ENCODE measurements around the gene CIITA.

The CIITA gene

DNA sequence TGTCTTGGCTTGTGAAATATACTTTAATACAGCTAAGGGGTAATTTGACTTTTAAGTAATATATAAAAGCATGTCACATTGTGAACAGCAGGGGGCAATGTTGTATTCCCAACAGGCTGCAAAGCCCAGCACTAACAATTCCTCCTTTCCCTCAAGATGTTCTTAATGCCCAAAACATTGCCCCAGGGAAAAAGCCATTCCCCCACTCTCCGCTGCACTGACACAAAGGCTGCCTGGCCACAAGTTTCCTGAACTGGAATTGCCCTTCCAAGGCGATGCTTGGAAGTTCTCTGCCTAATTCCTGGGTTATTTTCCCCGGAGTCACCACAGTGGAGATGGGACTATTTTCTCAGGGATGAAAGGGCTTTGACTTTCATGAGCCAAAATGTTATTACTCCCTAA, 94.6 kb downstream of the CIITA start:
- no peaks in the 10 kb centered on the region for H3K27me3 ChIP-seq (ENCODE audit: control insufficient read depth, low read length)
- H3K4me2 ChIP-seq (ENCODE audit: low read length), result no peak overlapping the region
- no peaks in the 10 kb centered on the region for H3K9me3 ChIP-seq (ENCODE audit: control insufficient read depth, insufficient read depth, low read length)
- TF ChIP-seq CTCF (IDR thresholded peaks at IDR 0.05; ENCODE audit: low read depth, low read length, poor library complexity, severe bottlenecking), result peak; percentile 81
- TF ChIP-seq EZH2phosphoT487 (IDR thresholded peaks at IDR 0.05; ENCODE audit: borderline replicate concordance, low read length), result no peak
- no peaks in the 10 kb centered on the region for H3K79me2 ChIP-seq (ENCODE audit: control insufficient read depth, low read length)
- no peaks in the 10 kb centered on the region for H3K4me1 ChIP-seq (ENCODE audit: control insufficient read depth, low read length)
- no peaks in the 10 kb centered on the region for H3K9me2 ChIP-seq (replicated peaks; ENCODE audit: control insufficient read depth, low read length)
- no peak overlapping the region for H3K27ac ChIP-seq (ENCODE audit: low read depth, low read length)
- H3K4me3 ChIP-seq (ENCODE audit: low read length), result no peak overlapping the region
- no peaks in the 10 kb centered on the region; the same call in 1 of the 2 replicates for H4K20me1 ChIP-seq (ENCODE audit: control insufficient read depth, insufficient read depth, low read depth, low read length)
- no peaks in the 10 kb centered on the region for H3F3A ChIP-seq (ENCODE audit: control insufficient read depth, insufficient read depth)
- H3K36me3 ChIP-seq (ENCODE audit: control insufficient read depth, low read length), result peaks cover 63% of the 10 kb centered on the region

DNA sequence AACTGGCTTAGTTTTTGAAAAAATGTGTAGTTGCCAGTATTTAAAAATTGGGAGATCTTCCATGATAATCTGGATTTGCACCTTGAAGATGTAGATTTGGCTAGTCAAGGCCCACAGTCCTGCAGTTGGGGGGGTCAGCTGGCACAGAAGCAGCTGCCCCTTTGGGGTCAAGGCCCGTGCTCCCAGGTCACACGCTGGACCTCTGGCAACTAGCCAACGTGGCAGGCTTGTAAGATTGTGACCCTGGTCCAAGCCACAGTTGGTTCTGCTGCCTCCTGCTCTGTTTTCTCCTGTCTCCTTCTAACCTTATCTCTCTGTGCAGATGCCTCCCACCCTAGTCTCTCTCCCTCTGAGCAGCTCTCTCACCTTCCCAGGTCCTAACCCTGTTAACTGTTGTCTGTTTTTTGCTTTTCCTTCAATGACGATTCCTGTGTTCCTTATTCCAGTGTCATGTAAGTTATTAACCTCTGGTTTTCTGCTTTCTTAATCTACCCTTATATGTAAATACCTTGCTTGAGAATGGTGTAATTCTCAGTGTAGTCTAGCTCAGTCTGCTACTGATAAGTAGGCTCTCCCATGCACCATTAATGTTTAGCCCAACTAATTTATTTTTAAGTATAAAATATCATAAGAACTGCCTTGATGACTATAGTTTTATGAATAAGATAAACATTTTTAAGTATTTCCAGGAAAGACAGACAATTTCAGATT, 95.3 kb downstream of the CIITA start:
- H3K27ac ChIP-seq (ENCODE audit: low read depth, low read length), result no peak overlapping the region
- H3K36me3 ChIP-seq (ENCODE audit: control insufficient read depth, low read length), result peaks cover 60% of the 10 kb centered on the region
- H3K9me2 ChIP-seq (replicated peaks; ENCODE audit: control insufficient read depth, low read length), result no peaks in the 10 kb centered on the region
- H3F3A ChIP-seq (ENCODE audit: control insufficient read depth, insufficient read depth), result no peaks in the 10 kb centered on the region
- no peaks in the 10 kb centered on the region for H3K9me3 ChIP-seq (ENCODE audit: control insufficient read depth, insufficient read depth, low read length)
- H3K27me3 ChIP-seq (ENCODE audit: control insufficient read depth, low read length), result no peaks in the 10 kb centered on the region
- no peaks in the 10 kb centered on the region for H3K79me2 ChIP-seq (ENCODE audit: control insufficient read depth, low read length)
- no peaks in the 10 kb centered on the region; the same call in 1 of the 2 replicates for H4K20me1 ChIP-seq (ENCODE audit: control insufficient read depth, insufficient read depth, low read depth, low read length)
- H3K4me1 ChIP-seq (ENCODE audit: control insufficient read depth, low read length), result no peaks in the 10 kb centered on the region
- H3K4me3 ChIP-seq (ENCODE audit: low read length), result no peak overlapping the region
- no peak overlapping the region for H3K4me2 ChIP-seq (ENCODE audit: low read length)
- no peak for TF ChIP-seq CTCF (IDR thresholded peaks at IDR 0.05; ENCODE audit: low read depth, low read length, poor library complexity, severe bottlenecking)
- no peak for TF ChIP-seq EZH2phosphoT487 (IDR thresholded peaks at IDR 0.05; ENCODE audit: borderline replicate concordance, low read length)

DNA sequence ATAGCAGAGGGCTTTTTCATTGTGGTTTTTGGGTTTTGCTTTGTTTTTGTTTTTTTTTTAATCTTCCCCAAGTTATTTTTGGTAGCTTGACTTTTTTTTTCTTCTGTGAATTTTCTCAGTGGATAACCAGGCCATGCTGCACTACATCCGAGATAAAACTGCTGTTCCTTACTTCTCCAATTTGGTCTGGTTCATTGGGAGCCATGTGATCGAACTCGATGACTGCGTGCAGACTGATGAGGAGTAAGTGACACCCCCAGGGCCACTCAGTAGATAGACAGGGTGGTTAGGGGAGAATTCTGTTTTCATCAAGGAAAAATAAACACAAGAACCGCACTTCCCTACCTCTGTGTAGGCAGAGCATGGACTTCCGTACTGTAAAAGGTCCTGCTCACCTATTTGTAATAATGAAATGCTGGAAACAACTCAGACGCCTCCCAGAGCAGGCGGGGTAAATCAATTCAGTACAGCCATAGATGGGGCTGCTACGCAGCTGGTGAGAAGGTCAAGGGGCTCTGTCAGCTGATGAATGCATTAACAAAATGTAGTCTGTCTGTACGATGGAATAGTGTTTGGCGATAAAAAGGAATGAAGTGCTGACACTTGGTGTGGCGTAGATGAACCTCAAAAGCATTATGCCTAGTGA, 95.9 kb downstream of the CIITA start:
- Histone ChIP-seq H3K79me2 (ENCODE audit: control insufficient read depth, low read length) (no peaks in the 10 kb centered on the region), H3K4me1 (ENCODE audit: control insufficient read depth, low read length) (no peaks in the 10 kb centered on the region), H3K9me3 (ENCODE audit: control insufficient read depth, insufficient read depth, low read length) (no peaks in the 10 kb centered on the region), H3F3A (ENCODE audit: control insufficient read depth, insufficient read depth) (no peaks in the 10 kb centered on the region), H3K36me3 (ENCODE audit: control insufficient read depth, low read length) (peaks cover 57% of the 10 kb centered on the region), H3K4me3 (ENCODE audit: low read length) (no peak overlapping the region), H3K27me3 (ENCODE audit: control insufficient read depth, low read length) (no peaks in the 10 kb centered on the region), H4K20me1 (ENCODE audit: control insufficient read depth, insufficient read depth, low read depth, low read length) (no peaks in the 10 kb centered on the region; the same call in 1 of the 2 replicates), H3K27ac (ENCODE audit: low read depth, low read length) (no peak overlapping the region), H3K9me2 (replicated peaks; ENCODE audit: control insufficient read depth, low read length) (no peaks in the 10 kb centered on the region), H3K4me2 (ENCODE audit: low read length) (no peak overlapping the region)
- no peak for TF ChIP-seq EZH2phosphoT487 (IDR thresholded peaks at IDR 0.05; ENCODE audit: borderline replicate concordance, low read length)
- TF ChIP-seq CTCF (IDR thresholded peaks at IDR 0.05; ENCODE audit: low read depth, low read length, poor library complexity, severe bottlenecking), result no peak

Data from DOHH2 (cell line).